GM12878 (cell line): ENCODE results near the gene ARID5B. TPM values are rescaled to one million over a fixed set of nuclear protein-coding genes. Genes with fewer than 3 reads are reported as not detected.

Experiments
- EED ChIP-seq: sonication (generic); IDR thresholded peaks from 2 replicates; pipeline ENCODE4 v1.6.1; 2016; ENCODE audit warnings: antibody characterized with exemption, low read depth
- FOXK2 ChIP-seq: fragments of 450-650 bp; IDR thresholded peaks from 2 replicates; pipeline ENCODE4 v1.6.1; 2017; ENCODE audit warnings: mild to moderate bottlenecking, moderate library complexity
- MYC ChIP-seq: IDR thresholded peaks from 2 replicates; pipeline ENCODE4 v1.6.1; 2011; ENCODE audit warnings: mild to moderate bottlenecking, low read length, moderate library complexity, inconsistent platforms; ENCODE audit not compliant: insufficient read depth, insufficient replicate concordance, insufficient read length, severe bottlenecking
- NFIC ChIP-seq: IDR thresholded peaks from 2 replicates; pipeline ENCODE4 v1.6.1; 2012; ENCODE audit warnings: low read depth, mild to moderate bottlenecking, inconsistent platforms, low read length, moderate library complexity
- NR2C1 ChIP-seq: fragments of 450-650 bp; IDR thresholded peaks from 2 replicates; pipeline ENCODE4 v1.6.1; 2017; ENCODE audit warnings: antibody characterized with exemption, mild to moderate bottlenecking, moderate library complexity
- PAX5 ChIP-seq: IDR thresholded peaks from 2 replicates; pipeline ENCODE4 v1.6.1; 2011; ENCODE audit warnings: low read depth, low read length, borderline replicate concordance
- PAX8 ChIP-seq: fragments of 450-650 bp; IDR thresholded peaks from 2 replicates; pipeline ENCODE4 v1.6.1; 2017; ENCODE audit warnings: mild to moderate bottlenecking, moderate library complexity
- RAD51 ChIP-seq: fragments of 450-650 bp; IDR thresholded peaks from 2 replicates; pipeline ENCODE4 v1.6.1; 2016; ENCODE audit warnings: moderate library complexity, mild to moderate bottlenecking, inconsistent platforms
- RFX5 ChIP-seq: IDR thresholded peaks from 2 replicates; pipeline ENCODE4 v1.6.1; 2011; ENCODE audit warnings: low read depth, low read length, improper control_type of control experiment
- SMAD5 ChIP-seq: IDR thresholded peaks from 2 replicates; pipeline ENCODE4 v1.6.1; 2016; ENCODE audit warnings: antibody characterized with exemption, low read depth
- STAT3 ChIP-seq: IDR thresholded peaks from 2 replicates; pipeline ENCODE4 v1.6.1; 2011; ENCODE audit warnings: low read depth, low read length, improper control_type of control experiment
- TCF12 ChIP-seq: IDR thresholded peaks from 2 replicates; pipeline ENCODE4 v1.6.1; 2011; ENCODE audit warnings: low read depth, mild to moderate bottlenecking, low read length
- WRNIP1 ChIP-seq: IDR thresholded peaks from 2 replicates; pipeline ENCODE4 v1.6.1; 2011; ENCODE audit warnings: low read depth, low read length, improper control_type of control experiment, borderline replicate concordance
- YBX1 ChIP-seq: fragments of 450-650 bp; IDR thresholded peaks from 2 replicates; pipeline ENCODE4 v1.6.1; 2016; ENCODE audit warnings: antibody characterized with exemption
- ZNF217 ChIP-seq: fragments of 450-650 bp; IDR thresholded peaks from 2 replicates; pipeline ENCODE4 v1.6.1; 2017; ENCODE audit warnings: antibody characterized with exemption, mild to moderate bottlenecking
- polyA plus RNA-seq, 11 experiments: library from polyadenylated mRNA; depleted of rRNA in 4 of 11; unstranded in 6 of 11; stranded (reverse) in 5 of 11; fragments of >200 nt; fragmentation: Nextera tagmentation in 4 of 11; fragmentation: Illumina TruSeq in 1 of 11; extraction: Ambion mirVana in 4 of 11; extraction: Trizol in 1 of 11; gene quantifications; 1 replicate in 1 of 11; 2 replicates in 10 of 11; pipeline versions ENCODE4 v1.2.1 to v1.2.3, GENCODE V29; 2011 to 2016; ENCODE audit warnings: inconsistent platforms in 2 of 11, missing spikeins in 2 of 11, low read depth in 1 of 11
- total RNA-seq, 4 experiments: library from RNA; depleted of rRNA in 3 of 4; stranded (reverse); fragments of >200 nt in 3 of 4; fragmentation: Illumina TruSeq in 1 of 4; extraction: Trizol in 1 of 4; gene quantifications; 2 replicates each; pipeline versions ENCODE4 v1.2.1 to v1.2.3, GENCODE V29; 2013 to 2021
- TF ChIP-seq, protein P1 (sequence below): fragments of 450-650 bp; formaldehyde crosslinking; IDR thresholded peaks from 2 replicates; pipeline ENCODE4 v1.4.0; 2020; ENCODE audit warnings: mild to moderate bottlenecking, moderate library complexity
- TF ChIP-seq, protein P2 (sequence below): fragments of 450-650 bp; IDR thresholded peaks from 2 replicates; pipeline ENCODE4 v1.6.1; 2017; ENCODE audit warnings: mild to moderate bottlenecking, low read depth, inconsistent platforms; ENCODE audit not compliant: poor library complexity, severe bottlenecking
- TF ChIP-seq, protein P3 (sequence below): fragments of 450-650 bp; IDR thresholded peaks from 2 replicates; pipeline ENCODE4 v1.6.1; 2017; ENCODE audit warnings: borderline replicate concordance
- TF ChIP-seq, protein P4 (sequence below): fragments of 150-350 bp; IDR thresholded peaks from 2 replicates; pipeline ENCODE4 v1.6.1; 2014; ENCODE audit warnings: mild to moderate bottlenecking, low read depth, low read length
- TF ChIP-seq, protein P5 (sequence below): fragments of 450-650 bp; IDR thresholded peaks from 2 replicates; pipeline ENCODE4 v1.6.1; 2014; ENCODE audit warnings: mild to moderate bottlenecking

The ARID5B gene
- total and polyA plus RNA-seq, 10 of the 15 experiments (the other 5 are each of a cell fraction or from before 2014, with no cell fraction given): 2.7 to 8.5 (median 6.1) TPM

DNA sequence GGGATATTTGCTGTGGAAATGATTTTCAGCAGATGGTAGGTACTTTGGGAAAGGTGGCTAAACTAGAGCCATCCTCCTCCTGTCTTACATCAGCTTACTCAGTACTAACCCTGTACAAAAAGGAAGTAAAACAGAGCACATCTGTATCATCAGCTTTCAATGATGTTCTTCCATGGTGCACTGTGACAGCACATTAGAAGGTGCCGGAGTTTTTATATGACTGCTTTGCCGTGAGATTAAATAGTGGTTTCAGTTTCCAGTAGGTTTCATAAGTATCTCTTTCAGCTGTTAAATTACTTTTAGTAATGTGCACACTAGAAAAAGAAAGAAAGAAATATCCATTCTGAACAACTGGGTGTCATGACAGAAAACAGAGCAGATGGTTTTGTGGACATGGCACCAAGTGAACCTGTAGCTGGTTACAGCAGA lies 86.5 kb downstream of the ARID5B start (continued):
- TF ChIP-seq, protein P1, sequence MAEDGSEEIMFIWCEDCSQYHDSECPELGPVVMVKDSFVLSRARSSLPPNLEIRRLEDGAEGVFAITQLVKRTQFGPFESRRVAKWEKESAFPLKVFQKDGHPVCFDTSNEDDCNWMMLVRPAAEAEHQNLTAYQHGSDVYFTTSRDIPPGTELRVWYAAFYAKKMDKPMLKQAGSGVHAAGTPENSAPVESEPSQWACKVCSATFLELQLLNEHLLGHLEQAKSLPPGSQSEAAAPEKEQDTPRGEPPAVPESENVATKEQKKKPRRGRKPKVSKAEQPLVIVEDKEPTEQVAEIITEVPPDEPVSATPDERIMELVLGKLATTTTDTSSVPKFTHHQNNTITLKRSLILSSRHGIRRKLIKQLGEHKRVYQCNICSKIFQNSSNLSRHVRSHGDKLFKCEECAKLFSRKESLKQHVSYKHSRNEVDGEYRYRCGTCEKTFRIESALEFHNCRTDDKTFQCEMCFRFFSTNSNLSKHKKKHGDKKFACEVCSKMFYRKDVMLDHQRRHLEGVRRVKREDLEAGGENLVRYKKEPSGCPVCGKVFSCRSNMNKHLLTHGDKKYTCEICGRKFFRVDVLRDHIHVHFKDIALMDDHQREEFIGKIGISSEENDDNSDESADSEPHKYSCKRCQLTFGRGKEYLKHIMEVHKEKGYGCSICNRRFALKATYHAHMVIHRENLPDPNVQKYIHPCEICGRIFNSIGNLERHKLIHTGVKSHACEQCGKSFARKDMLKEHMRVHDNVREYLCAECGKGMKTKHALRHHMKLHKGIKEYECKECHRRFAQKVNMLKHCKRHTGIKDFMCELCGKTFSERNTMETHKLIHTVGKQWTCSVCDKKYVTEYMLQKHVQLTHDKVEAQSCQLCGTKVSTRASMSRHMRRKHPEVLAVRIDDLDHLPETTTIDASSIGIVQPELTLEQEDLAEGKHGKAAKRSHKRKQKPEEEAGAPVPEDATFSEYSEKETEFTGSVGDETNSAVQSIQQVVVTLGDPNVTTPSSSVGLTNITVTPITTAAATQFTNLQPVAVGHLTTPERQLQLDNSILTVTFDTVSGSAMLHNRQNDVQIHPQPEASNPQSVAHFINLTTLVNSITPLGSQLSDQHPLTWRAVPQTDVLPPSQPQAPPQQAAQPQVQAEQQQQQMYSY: no peak
- no peak for TF ChIP-seq FOXK2
- peak; percentile 97 for TF ChIP-seq NFIC
- no peak for TF ChIP-seq WRNIP1
- no peak for TF ChIP-seq PAX8
- no peak for TF ChIP-seq MYC
- TF ChIP-seq, protein P2, sequence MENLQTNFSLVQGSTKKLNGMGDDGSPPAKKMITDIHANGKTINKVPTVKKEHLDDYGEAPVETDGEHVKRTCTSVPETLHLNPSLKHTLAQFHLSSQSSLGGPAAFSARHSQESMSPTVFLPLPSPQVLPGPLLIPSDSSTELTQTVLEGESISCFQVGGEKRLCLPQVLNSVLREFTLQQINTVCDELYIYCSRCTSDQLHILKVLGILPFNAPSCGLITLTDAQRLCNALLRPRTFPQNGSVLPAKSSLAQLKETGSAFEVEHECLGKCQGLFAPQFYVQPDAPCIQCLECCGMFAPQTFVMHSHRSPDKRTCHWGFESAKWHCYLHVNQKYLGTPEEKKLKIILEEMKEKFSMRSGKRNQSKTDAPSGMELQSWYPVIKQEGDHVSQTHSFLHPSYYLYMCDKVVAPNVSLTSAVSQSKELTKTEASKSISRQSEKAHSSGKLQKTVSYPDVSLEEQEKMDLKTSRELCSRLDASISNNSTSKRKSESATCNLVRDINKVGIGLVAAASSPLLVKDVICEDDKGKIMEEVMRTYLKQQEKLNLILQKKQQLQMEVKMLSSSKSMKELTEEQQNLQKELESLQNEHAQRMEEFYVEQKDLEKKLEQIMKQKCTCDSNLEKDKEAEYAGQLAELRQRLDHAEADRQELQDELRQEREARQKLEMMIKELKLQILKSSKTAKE: peak; percentile 50
- peak; percentile 79 for TF ChIP-seq PAX5
- peak; percentile 71 for TF ChIP-seq TCF12
- TF ChIP-seq, protein P3, sequence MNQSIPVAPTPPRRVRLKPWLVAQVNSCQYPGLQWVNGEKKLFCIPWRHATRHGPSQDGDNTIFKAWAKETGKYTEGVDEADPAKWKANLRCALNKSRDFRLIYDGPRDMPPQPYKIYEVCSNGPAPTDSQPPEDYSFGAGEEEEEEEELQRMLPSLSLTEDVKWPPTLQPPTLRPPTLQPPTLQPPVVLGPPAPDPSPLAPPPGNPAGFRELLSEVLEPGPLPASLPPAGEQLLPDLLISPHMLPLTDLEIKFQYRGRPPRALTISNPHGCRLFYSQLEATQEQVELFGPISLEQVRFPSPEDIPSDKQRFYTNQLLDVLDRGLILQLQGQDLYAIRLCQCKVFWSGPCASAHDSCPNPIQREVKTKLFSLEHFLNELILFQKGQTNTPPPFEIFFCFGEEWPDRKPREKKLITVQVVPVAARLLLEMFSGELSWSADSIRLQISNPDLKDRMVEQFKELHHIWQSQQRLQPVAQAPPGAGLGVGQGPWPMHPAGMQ: no peak
- no peak for TF ChIP-seq STAT3
- TF ChIP-seq NR2C1: no peak
- TF ChIP-seq, protein P4, sequence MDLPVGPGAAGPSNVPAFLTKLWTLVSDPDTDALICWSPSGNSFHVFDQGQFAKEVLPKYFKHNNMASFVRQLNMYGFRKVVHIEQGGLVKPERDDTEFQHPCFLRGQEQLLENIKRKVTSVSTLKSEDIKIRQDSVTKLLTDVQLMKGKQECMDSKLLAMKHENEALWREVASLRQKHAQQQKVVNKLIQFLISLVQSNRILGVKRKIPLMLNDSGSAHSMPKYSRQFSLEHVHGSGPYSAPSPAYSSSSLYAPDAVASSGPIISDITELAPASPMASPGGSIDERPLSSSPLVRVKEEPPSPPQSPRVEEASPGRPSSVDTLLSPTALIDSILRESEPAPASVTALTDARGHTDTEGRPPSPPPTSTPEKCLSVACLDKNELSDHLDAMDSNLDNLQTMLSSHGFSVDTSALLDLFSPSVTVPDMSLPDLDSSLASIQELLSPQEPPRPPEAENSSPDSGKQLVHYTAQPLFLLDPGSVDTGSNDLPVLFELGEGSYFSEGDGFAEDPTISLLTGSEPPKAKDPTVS: no peak
- TF ChIP-seq SMAD5: no peak
- TF ChIP-seq RAD51: no peak
- TF ChIP-seq YBX1: no peak
- TF ChIP-seq, protein P5, sequence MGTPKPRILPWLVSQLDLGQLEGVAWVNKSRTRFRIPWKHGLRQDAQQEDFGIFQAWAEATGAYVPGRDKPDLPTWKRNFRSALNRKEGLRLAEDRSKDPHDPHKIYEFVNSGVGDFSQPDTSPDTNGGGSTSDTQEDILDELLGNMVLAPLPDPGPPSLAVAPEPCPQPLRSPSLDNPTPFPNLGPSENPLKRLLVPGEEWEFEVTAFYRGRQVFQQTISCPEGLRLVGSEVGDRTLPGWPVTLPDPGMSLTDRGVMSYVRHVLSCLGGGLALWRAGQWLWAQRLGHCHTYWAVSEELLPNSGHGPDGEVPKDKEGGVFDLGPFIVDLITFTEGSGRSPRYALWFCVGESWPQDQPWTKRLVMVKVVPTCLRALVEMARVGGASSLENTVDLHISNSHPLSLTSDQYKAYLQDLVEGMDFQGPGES: no peak
- no peak for TF ChIP-seq RFX5
- TF ChIP-seq EED: peak; percentile 90
- TF ChIP-seq ZNF217: 0 out of 2 replicates have a peak, but pooled peaks have one; percentile 51
